IMR-90 (cell line): Measurements from ENCODE around the gene PRMT1. TPM values are rescaled to one million over a fixed set of nuclear protein-coding genes. Genes with fewer than 3 reads are reported as not detected.
A peak's percentile ranks its signal among the peaks of the same experiment; 100 is the strongest.

Experiments used
- ATAC-seq: fragments of 200-7000 bp; cut with Tn5 transposase; 2 replicates; pipeline ENCODE4 v1.9.1; 2020; ENCODE audit warnings: low read depth, mild to moderate bottlenecking, moderate library complexity
- BruUV-seq: library from RNA; stranded (reverse); fragments of 400-500 nt; replicated peaks from 2 replicates; lab custom pipeline; 2021; lab: Mats Ljungman, UMichigan
- CTCF ChIA-PET: fragments of 300-600 bp; formaldehyde crosslinking; extraction: SDS; loops from one replicate; lab custom pipeline; 2021; ENCODE audit warnings: antibody characterized with exemption; lab: Yijun Ruan, JAX
- POLR2A ChIA-PET: fragments of 300-600 bp; sonication (Branson Sonifier 250); formaldehyde crosslinking; loops from one replicate; lab custom pipeline; 2022; ENCODE audit warnings: antibody characterized with exemption; ENCODE audit not compliant: unreplicated experiment; lab: Charles Lee
- DNase-seq: peaks from one replicate; pipeline ENCODE4 v3.0.0; 2013
- H2AFZ ChIP-seq: replicated peaks from 2 replicates; pipeline ENCODE3; 2013; ENCODE audit warnings: low read length, mild to moderate bottlenecking; ENCODE audit not compliant: poor library complexity
- H2AK5ac ChIP-seq: 2 replicates; pipeline ENCODE4 v1.6.1; 2013; ENCODE audit warnings: low read depth, low read length, inconsistent platforms
- H2AK9ac ChIP-seq: replicated peaks from 2 replicates; pipeline ENCODE3; 2013; ENCODE audit warnings: mild to moderate bottlenecking, low read depth, low read length, moderate library complexity; ENCODE audit not compliant: poor library complexity
- H2BK120ac ChIP-seq: 2 replicates; pipeline ENCODE4 v1.6.1; 2013; ENCODE audit warnings: low read depth, low read length, inconsistent platforms
- H2BK15ac ChIP-seq: 3 replicates; pipeline ENCODE4 v1.6.1; 2013; ENCODE audit warnings: low read depth, low read length, inconsistent platforms
- H2BK20ac ChIP-seq: 2 replicates; pipeline ENCODE4 v1.6.1; 2013; ENCODE audit warnings: low read depth, mild to moderate bottlenecking, inconsistent platforms, low read length, moderate library complexity
- H2BK5ac ChIP-seq: 2 replicates; pipeline ENCODE4 v1.6.1; 2013; ENCODE audit warnings: mild to moderate bottlenecking, low read depth, low read length, inconsistent platforms; ENCODE audit not compliant: poor library complexity, severe bottlenecking
- H3K14ac ChIP-seq: replicated peaks from 2 replicates; pipeline ENCODE4 v1.6.1; 2013; ENCODE audit warnings: low read depth, low read length, inconsistent platforms
- H3K18ac ChIP-seq: 2 replicates; pipeline ENCODE4 v1.6.1; 2013; ENCODE audit warnings: low read depth, low read length, control low read depth
- H3K23ac ChIP-seq: 2 replicates; pipeline ENCODE4 v1.6.1; 2013; ENCODE audit warnings: low read depth, low read length, inconsistent platforms
- H3K27ac ChIP-seq: 2 replicates; pipeline ENCODE4 v1.5.1; 2013; ENCODE audit warnings: mild to moderate bottlenecking, control low read depth, low read length; ENCODE audit not compliant: insufficient read depth
- H3K27me3 ChIP-seq: 2 replicates; pipeline ENCODE4 v1.6.1; 2013; ENCODE audit warnings: low read length; ENCODE audit not compliant: control insufficient read depth, insufficient read depth
- H3K36me3 ChIP-seq: 2 replicates; pipeline ENCODE4 v1.6.1; 2013; ENCODE audit warnings: low read length, mixed read lengths; ENCODE audit not compliant: control insufficient read depth, insufficient read depth
- H3K4ac ChIP-seq: 2 replicates; pipeline ENCODE4 v1.6.1; 2013; ENCODE audit warnings: low read depth, low read length, inconsistent platforms
- H3K4me1 ChIP-seq: 2 replicates; pipeline ENCODE4 v1.6.1; 2013; ENCODE audit warnings: low read length, mixed read lengths; ENCODE audit not compliant: control insufficient read depth, insufficient read depth
- H3K4me2 ChIP-seq: 2 replicates; pipeline ENCODE4 v1.6.1; 2013; ENCODE audit warnings: low read depth, mild to moderate bottlenecking, control low read depth, low read length, moderate library complexity
- H3K4me3 ChIP-seq: 2 replicates; pipeline ENCODE4 v1.5.1; 2013; ENCODE audit warnings: low read depth, mild to moderate bottlenecking, control low read depth, low read length, moderate library complexity; ENCODE audit not compliant: insufficient read depth
- H3K56ac ChIP-seq: 2 replicates; pipeline ENCODE4 v1.6.1; 2013; ENCODE audit warnings: low read length, inconsistent platforms; ENCODE audit not compliant: insufficient read depth; ENCODE audit errors: extremely low read depth
- H3K79me1 ChIP-seq, 2 experiments: 2 replicates each; pipeline ENCODE4 v1.6.1; 2013; ENCODE audit warnings: low read length in 2 of 2, inconsistent platforms in 1 of 2, low read depth in 1 of 2
- H3K9ac ChIP-seq: 2 replicates; pipeline ENCODE4 v1.6.1; 2013; ENCODE audit warnings: low read depth, low read length, control low read depth
- H3K9me1 ChIP-seq: 2 replicates; pipeline ENCODE4 v1.6.1; 2013; ENCODE audit warnings: low read length, inconsistent platforms; ENCODE audit not compliant: insufficient read depth
- H3K9me3 ChIP-seq: 2 replicates; pipeline ENCODE4 v1.6.1; 2013; ENCODE audit warnings: low read length; ENCODE audit not compliant: control insufficient read depth, insufficient read depth
- H4K20me1 ChIP-seq: 2 replicates; pipeline ENCODE4 v1.6.1; 2013; ENCODE audit warnings: low read length, inconsistent platforms; ENCODE audit not compliant: insufficient read depth
- H4K5ac ChIP-seq: 2 replicates; pipeline ENCODE4 v1.6.1; 2013; ENCODE audit warnings: mild to moderate bottlenecking, low read depth, low read length, control low read depth
- H4K8ac ChIP-seq, 2 experiments: 2 replicates each; pipeline ENCODE4 v1.6.1; 2013; ENCODE audit warnings: low read depth in 2 of 2, low read length in 2 of 2, control low read depth in 1 of 2, inconsistent platforms in 1 of 2
- H4K91ac ChIP-seq: 2 replicates; pipeline ENCODE4 v1.6.1; 2013; ENCODE audit warnings: low read depth, low read length, inconsistent platforms; ENCODE audit not compliant: insufficient read depth
- CEBPB ChIP-seq: IDR thresholded peaks from 2 replicates; pipeline ENCODE4 v1.6.1; 2012; ENCODE audit warnings: low read depth, low read length, improper control_type of control experiment
- FOS ChIP-seq: fragments of 150-350 bp; IDR thresholded peaks from 2 replicates; pipeline ENCODE4 v1.6.1; 2016; ENCODE audit warnings: low read depth, low read length
- MAFK ChIP-seq: IDR thresholded peaks from 2 replicates; pipeline ENCODE4 v1.6.1; 2012; ENCODE audit warnings: low read depth, low read length, improper control_type of control experiment
- MAZ ChIP-seq: IDR thresholded peaks from 2 replicates; pipeline ENCODE4 v1.6.1; 2012; ENCODE audit warnings: low read depth, mild to moderate bottlenecking, low read length, improper control_type of control experiment, moderate library complexity, borderline replicate concordance
- MXI1 ChIP-seq: IDR thresholded peaks from 2 replicates; pipeline ENCODE4 v1.6.1; 2012; ENCODE audit warnings: low read depth, mild to moderate bottlenecking, low read length, moderate library complexity, borderline replicate concordance
- NFE2L2 ChIP-seq: fragments of 150-350 bp; IDR thresholded peaks from 2 replicates; pipeline ENCODE4 v1.6.1; 2016; ENCODE audit warnings: low read depth, mild to moderate bottlenecking, low read length
- RFX5 ChIP-seq: IDR thresholded peaks from 2 replicates; pipeline ENCODE4 v1.8.0; 2012; ENCODE audit warnings: low read depth, mild to moderate bottlenecking, low read length, moderate library complexity
- SMC3 ChIP-seq: fragments of 150-350 bp; IDR thresholded peaks from 2 replicates; pipeline ENCODE4 v1.6.1; 2016; ENCODE audit warnings: low read depth, mild to moderate bottlenecking, antibody characterized with exemption, low read length, moderate library complexity
- WGBS, 2 experiments: methylation state at CpG; one replicate each; pipeline versions ENCODE4 v1.1.5 to v1.1.7; 2013; ENCODE audit warnings: missing lambda C conversion rate in 2 of 2; ENCODE audit not compliant: insufficient read length in 1 of 2; ENCODE audit errors: extremely low coverage in 2 of 2; 5-methylcytosine and 5-hydroxymethylcytosine counted together
- dilution Hi-C: fragments of 300-500 bp; cut with HindIII; formaldehyde crosslinking; loops from one replicate; pipeline ENCODE4 v1.14.3; 2018; ENCODE audit warnings: low sequenced_read_pairs; ENCODE audit not compliant: unreplicated experiment
- in situ Hi-C: fragments of 300-500 bp; cut with MboI; formaldehyde crosslinking; loops from 3 replicates; pipeline ENCODE4 v1.14.3; 2019; ENCODE audit warnings: low sequenced_read_pairs, inconsistent platforms, mixed read lengths
- intact Hi-C: fragments of 100-400 bp; cut with micrococcal nuclease; formaldehyde crosslinking; loops from 2 replicates; pipeline ENCODE4 v1.10.0; 2022
- polyA plus RNA-seq, 3 experiments: library from polyadenylated mRNA; depleted of rRNA; stranded (reverse); fragments of >200 nt; gene quantifications; 2 replicates each; pipeline ENCODE4 v1.2.3, GENCODE V29; 2012; ENCODE audit warnings: low replicate concordance in 1 of 3
- total RNA-seq: library from RNA; depleted of rRNA; stranded (reverse); fragments of >200 nt; gene quantifications from 2 replicates; pipeline ENCODE4 v1.2.3, GENCODE V29; 2012
- TF ChIP-seq, protein P1 (sequence below): conservative IDR thresholded peaks from 2 replicates; pipeline ENCODE4 v1.5.1; 2012; ENCODE audit warnings: mild to moderate bottlenecking, low read depth, low read length, improper control_type of control experiment
- TF ChIP-seq, protein P2 (sequence below): fragments of 150-350 bp; IDR thresholded peaks from 2 replicates; pipeline ENCODE4 v1.6.1; 2016; ENCODE audit warnings: low read depth, mild to moderate bottlenecking, low read length, moderate library complexity, borderline replicate concordance

PRMT1 gene
- total and polyA plus RNA-seq, 2 of the 4 experiments (the other 2 are of a cell fraction): 497 to 840 TPM

- no peak overlapping the region for H3K27ac ChIP-seq
- H3K9me3 ChIP-seq: no peaks in the 10 kb centered on the region
- peaks cover 3% of the 10 kb centered on the region; the same call in 1 of the 2 replicates for H3K9me1 ChIP-seq
- peaks cover 40% of the 10 kb centered on the region for H4K20me1 ChIP-seq
- no peak overlapping the region for H2BK120ac ChIP-seq
- no peak overlapping the region for H4K5ac ChIP-seq
- H2BK20ac ChIP-seq: no peak overlapping the region
- H2BK15ac ChIP-seq: no peak overlapping the region
- no peak overlapping the region for H3K56ac ChIP-seq
- peak; percentile 79 for ATAC-seq
- no peak overlapping the region for H3K18ac ChIP-seq
- H3K4me1 ChIP-seq: peaks cover 16% of the 10 kb centered on the region
- no peak overlapping the region for H2AK5ac ChIP-seq
- POLR2A ChIA-PET: interaction anchor here (0.8 to 1.4 kb wide), 3 partner anchors 14 to 37 kb away, joined by 4 to 8 read pairs (median 7); partner anchors contain the start of genes CPT1C and RRAS
- in situ Hi-C loops (no loop called here), intact Hi-C loops (loop anchor here (2.0 to 5.0 kb wide), 2 partner anchors 36 to 85 kb away; partner anchors contain the start of genes PRR12 and RRAS), dilution Hi-C loops (no loop called here)
- H4K8ac ChIP-seq: no peak overlapping the region; a peak in 1 of 4 replicates
- CTCF ChIA-PET: interaction anchor here (0.6 to 2.0 kb wide), 3 partner anchors 34 to 107 kb away, joined by 3 to 8 read pairs (median 4); no protein-coding TSS in a partner anchor
- H3K14ac ChIP-seq: no peak overlapping the region
- peak overlapping the region; percentile 77 for H3K4me3 ChIP-seq
- no peak overlapping the region for H4K91ac ChIP-seq
- peaks cover 4 to 50% of the 10 kb centered on the region in 2 experiments; a peak in 3 of 4 replicates for H3K79me1 ChIP-seq
- H3K23ac ChIP-seq: no peak overlapping the region
- DNase-seq: peak; percentile 100
- H3K36me3 ChIP-seq: peaks cover 2% of the 10 kb centered on the region; the same call in 1 of the 2 replicates
- no peak overlapping the region for H3K4me2 ChIP-seq
- peak overlapping the region; percentile 98 for H2AK9ac ChIP-seq
- H3K4ac ChIP-seq: no peak overlapping the region
- H2AFZ ChIP-seq: peak overlapping the region; percentile 98
- WGBS, 2 experiments: 2% methylated on average over 12 of the region's 34 CpGs; no CpG with 5 or more reads in 1 of the 2 experiments
- no peak overlapping the region for H2BK5ac ChIP-seq
- TF ChIP-seq SMC3 (no peak), MAFK (no peak), RFX5 (no peak), MAZ (peak; percentile 86; the same call in 1 of the 2 replicates), FOS (peak; percentile 50; the same call in 1 of the 2 replicates), CEBPB (peak; percentile 75), MXI1 (no peak), NFE2L2 (peak; percentile 36; the same call in 1 of the 2 replicates)
- TF ChIP-seq, protein P1, sequence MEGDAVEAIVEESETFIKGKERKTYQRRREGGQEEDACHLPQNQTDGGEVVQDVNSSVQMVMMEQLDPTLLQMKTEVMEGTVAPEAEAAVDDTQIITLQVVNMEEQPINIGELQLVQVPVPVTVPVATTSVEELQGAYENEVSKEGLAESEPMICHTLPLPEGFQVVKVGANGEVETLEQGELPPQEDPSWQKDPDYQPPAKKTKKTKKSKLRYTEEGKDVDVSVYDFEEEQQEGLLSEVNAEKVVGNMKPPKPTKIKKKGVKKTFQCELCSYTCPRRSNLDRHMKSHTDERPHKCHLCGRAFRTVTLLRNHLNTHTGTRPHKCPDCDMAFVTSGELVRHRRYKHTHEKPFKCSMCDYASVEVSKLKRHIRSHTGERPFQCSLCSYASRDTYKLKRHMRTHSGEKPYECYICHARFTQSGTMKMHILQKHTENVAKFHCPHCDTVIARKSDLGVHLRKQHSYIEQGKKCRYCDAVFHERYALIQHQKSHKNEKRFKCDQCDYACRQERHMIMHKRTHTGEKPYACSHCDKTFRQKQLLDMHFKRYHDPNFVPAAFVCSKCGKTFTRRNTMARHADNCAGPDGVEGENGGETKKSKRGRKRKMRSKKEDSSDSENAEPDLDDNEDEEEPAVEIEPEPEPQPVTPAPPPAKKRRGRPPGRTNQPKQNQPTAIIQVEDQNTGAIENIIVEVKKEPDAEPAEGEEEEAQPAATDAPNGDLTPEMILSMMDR: no peak
- TF ChIP-seq, protein P2, sequence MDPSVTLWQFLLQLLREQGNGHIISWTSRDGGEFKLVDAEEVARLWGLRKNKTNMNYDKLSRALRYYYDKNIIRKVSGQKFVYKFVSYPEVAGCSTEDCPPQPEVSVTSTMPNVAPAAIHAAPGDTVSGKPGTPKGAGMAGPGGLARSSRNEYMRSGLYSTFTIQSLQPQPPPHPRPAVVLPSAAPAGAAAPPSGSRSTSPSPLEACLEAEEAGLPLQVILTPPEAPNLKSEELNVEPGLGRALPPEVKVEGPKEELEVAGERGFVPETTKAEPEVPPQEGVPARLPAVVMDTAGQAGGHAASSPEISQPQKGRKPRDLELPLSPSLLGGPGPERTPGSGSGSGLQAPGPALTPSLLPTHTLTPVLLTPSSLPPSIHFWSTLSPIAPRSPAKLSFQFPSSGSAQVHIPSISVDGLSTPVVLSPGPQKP: no peak
- H3K27me3 ChIP-seq: no peaks in the 10 kb centered on the region
- H3K9ac ChIP-seq: no peak overlapping the region
- BruUV-seq: no TSS peak
These were observed 264 bp upstream of the PRMT1 start for GRCh38 chr19:49676784-49677230.
